SK-N-SH (cell line): ENCODE data around the gene OR4K5.

ENCODE experiments used
- CTCF ChIP-seq: fragments of 200-600 bp; sonication (generic); IDR thresholded peaks from 2 replicates; pipeline ENCODE4 v1.6.1; 2017; ENCODE audit warnings: antibody characterized with exemption, mild to moderate bottlenecking, moderate library complexity
- EZH2phosphoT487 ChIP-seq: fragments of 200-600 bp; sonication (generic); IDR thresholded peaks from 2 replicates; pipeline ENCODE4 v1.6.1; 2017; ENCODE audit warnings: low read depth, mixed run types, mild to moderate bottlenecking, antibody characterized with exemption, moderate library complexity, borderline replicate concordance
- FOXM1 ChIP-seq: IDR thresholded peaks from 2 replicates; pipeline ENCODE4 v1.4.0; 2012; ENCODE audit warnings: low read depth, mild to moderate bottlenecking
- GABPA ChIP-seq: IDR thresholded peaks from 2 replicates; pipeline ENCODE4 v1.4.0; 2012; ENCODE audit warnings: low read depth, mild to moderate bottlenecking
- POLR2AphosphoS5 ChIP-seq: IDR thresholded peaks from 2 replicates; pipeline ENCODE4 v1.6.1; 2012; ENCODE audit warnings: low read depth, low read length
- REST ChIP-seq: IDR thresholded peaks from 2 replicates; pipeline ENCODE4 v1.6.1; 2012; ENCODE audit warnings: mild to moderate bottlenecking, low read depth, low read length, moderate library complexity
- SMC3 ChIP-seq: IDR thresholded peaks from 2 replicates; pipeline ENCODE4 v1.6.1; 2012; ENCODE audit warnings: low read depth, low read length, improper control_type of control experiment
- TCF12 ChIP-seq: IDR thresholded peaks from 2 replicates; pipeline ENCODE4 v1.4.0; 2012
- USF2 ChIP-seq: fragments of 150-350 bp; IDR thresholded peaks from 2 replicates; pipeline ENCODE4 v1.6.1; 2017; ENCODE audit warnings: antibody characterized with exemption, low read length, low read depth, borderline replicate concordance
- YY1 ChIP-seq: IDR thresholded peaks from 2 replicates; pipeline ENCODE4 v1.4.0; 2012; ENCODE audit warnings: low read depth, mild to moderate bottlenecking
- ZBTB33 ChIP-seq: IDR thresholded peaks from 2 replicates; pipeline ENCODE4 v1.4.0; 2012; ENCODE audit warnings: low read depth, borderline replicate concordance

GRCh38 chr14:19902409-19902808, 18.0 kb upstream of the OR4K5 start:
- TF ChIP-seq YY1, result no peak
- no peak for TF ChIP-seq CTCF
- no peak for TF ChIP-seq EZH2phosphoT487
- no peak for TF ChIP-seq GABPA
- TF ChIP-seq USF2, result no peak
- no peak for TF ChIP-seq POLR2AphosphoS5
- no peak for TF ChIP-seq FOXM1
- TF ChIP-seq ZBTB33, result no peak
- TF ChIP-seq REST, result no peak
- no peak for TF ChIP-seq SMC3
- no peak for TF ChIP-seq TCF12
